Naive thymus-derived CD4-positive, alpha-beta T cell (primary cell): ENCODE results near the gene ATF6B. TPM values are rescaled to one million over a fixed set of nuclear protein-coding genes. Genes with fewer than 3 reads are reported as not detected.

Experiments
- ATAC-seq: fragments of 150-1000 bp; cut with Tn5 transposase; 2 replicates; pipeline ENCODE4 v1.10.0; 2021; ENCODE audit warnings: mild to moderate bottlenecking, moderate library complexity
- CTCF ChIA-PET: fragments of 350-600 bp; sonication (Branson Sonifier 250); formaldehyde crosslinking; loops from one replicate; lab custom pipeline; 2021; ENCODE audit warnings: antibody characterized with exemption; lab: Charles Lee
- POLR2A ChIA-PET: fragments of 350-600 bp; sonication (Branson Sonifier 250); formaldehyde crosslinking; loops from one replicate; lab custom pipeline; 2021; ENCODE audit warnings: antibody characterized with exemption, inconsistent platforms; lab: Charles Lee
- DNase-seq, 9 donors: peaks; one replicate each; pipeline versions ENCODE4 v3.0.0 to v3.0.0-alpha.2; 2020 to 2022; ENCODE audit warnings: mixed read lengths in 1 of 9
- H3K27ac ChIP-seq: one replicate; pipeline ENCODE4 v1.7.0; 2013; ENCODE audit warnings: mild to moderate bottlenecking, low read depth, low read length, moderate library complexity
- H3K27me3 ChIP-seq, 2 donors: one replicate each; pipeline ENCODE4 v1.7.0; 2013; ENCODE audit warnings: low read length in 2 of 2, mild to moderate bottlenecking in 2 of 2, moderate library complexity in 2 of 2; ENCODE audit not compliant: control insufficient read depth in 2 of 2, insufficient read depth in 2 of 2
- H3K36me3 ChIP-seq, 3 experiments: 1 replicate in 2 of 3; 2 replicates in 1 of 3; pipeline ENCODE4 v1.7.0; 2013; ENCODE audit warnings: low read length in 3 of 3, mild to moderate bottlenecking in 3 of 3, moderate library complexity in 1 of 3; ENCODE audit not compliant: insufficient read depth in 3 of 3, control insufficient read depth in 2 of 3
- H3K4me1 ChIP-seq, 2 donors: one replicate each; pipeline ENCODE4 v1.7.0; 2013; ENCODE audit warnings: low read length in 2 of 2, mild to moderate bottlenecking in 2 of 2, moderate library complexity in 1 of 2; ENCODE audit not compliant: control insufficient read depth in 2 of 2, insufficient read depth in 2 of 2
- H3K4me3 ChIP-seq: 2 replicates; pipeline ENCODE4 v1.7.0; 2013; ENCODE audit warnings: mild to moderate bottlenecking, low read length
- H3K9me3 ChIP-seq, 3 experiments: 1 replicate in 2 of 3; 2 replicates in 1 of 3; pipeline ENCODE4 v1.7.0; 2013; ENCODE audit warnings: low read length in 3 of 3; ENCODE audit not compliant: control insufficient read depth in 2 of 3
- H3K27ac Mint-ChIP-seq, 9 donors: one replicate each; pipeline ENCODE4 v1.8.0; 2020 to 2022; ENCODE audit warnings: mixed read lengths in 9 of 9, mild to moderate bottlenecking in 8 of 9, moderate library complexity in 5 of 9, inconsistent platforms in 2 of 9
- H3K27me3 Mint-ChIP-seq, 5 donors: one replicate each; pipeline ENCODE4 v1.8.0; 2021 to 2022; ENCODE audit warnings: mixed read lengths in 5 of 5, mild to moderate bottlenecking in 1 of 5
- H3K36me3 Mint-ChIP-seq, 5 donors: one replicate each; pipeline ENCODE4 v1.8.0; 2020 to 2022; ENCODE audit warnings: mixed read lengths in 5 of 5, mild to moderate bottlenecking in 3 of 5, inconsistent platforms in 1 of 5
- H3K4me1 Mint-ChIP-seq, 7 donors: one replicate each; pipeline ENCODE4 v1.8.0; 2020 to 2022; ENCODE audit warnings: mixed read lengths in 7 of 7, mild to moderate bottlenecking in 3 of 7, inconsistent platforms in 1 of 7
- H3K4me3 Mint-ChIP-seq, 10 donors: one replicate each; pipeline ENCODE4 v1.8.0; 2020 to 2022; ENCODE audit warnings: mild to moderate bottlenecking in 10 of 10, mixed read lengths in 10 of 10, moderate library complexity in 6 of 10, inconsistent platforms in 2 of 10
- H3K9me3 Mint-ChIP-seq, 11 donors: one replicate each; pipeline ENCODE4 v1.8.0; 2020 to 2022; ENCODE audit warnings: mixed read lengths in 11 of 11, mild to moderate bottlenecking in 4 of 11, inconsistent platforms in 1 of 11, moderate library complexity in 1 of 11
- intact Hi-C, 2 donors: fragments of 100-400 bp; cut with micrococcal nuclease; formaldehyde crosslinking; loops; one replicate each; pipeline ENCODE4 v1.15.1; 2023
- polyA plus RNA-seq, 2 donors: library from polyadenylated mRNA; unstranded; fragments of 300-500 nt; fragmentation: Illumina TruSeq; gene quantifications; one replicate each; pipeline ENCODE4 v1.2.3, GENCODE V29; 2021
- total RNA-seq, 6 experiments: library from RNA in 5 of 6; stranded (reverse) in 5 of 6; gene quantifications; 1 replicate in 5 of 6; 2 replicates in 1 of 6; pipeline ENCODE4 v1.2.3 and lab custom pipeline; 2021 to 2026

Gene ATF6B
- total and polyA plus RNA-seq, 7 experiments from 2014 or later, result 28.0 to 168 (median 138) TPM

- peaks cover 7 to 50% (median 22%) of the 10 kb centered on the region in 5 donors for H3K36me3 Mint-ChIP-seq
- DNase-seq, result no peak
- intact Hi-C loops, result no loop called here
Measured at GRCh38 chr6:32120573-32121059, 7.4 kb downstream of the ATF6B start.

GRCh38 chr6:32118782-32119628 is 9.0 kb downstream of the ATF6B start:
- Mint-ChIP-seq H3K4me3 (no peak overlapping the region), H3K27me3 (no peaks in the 10 kb centered on the region), H3K9me3 (no peaks in the 10 kb centered on the region), H3K4me1 (peaks cover 5 to 24% (median 18%) of the 10 kb centered on the region in 7 donors), H3K27ac (peak overlapping the region in 8 of 9 donors; percentile 10 to 81 (median 68)), H3K36me3 (peaks cover 3 to 49% (median 16%) of the 10 kb centered on the region in 5 donors)
- DNase-seq, result peak; percentile 50 to 73 (median 62)
- no peaks in the 10 kb centered on the region for H3K4me1 ChIP-seq
- H3K4me3 ChIP-seq, result no peak overlapping the region
- ChIA-PET POLR2A (interaction anchor here (0.9 to 1.4 kb wide), 5 partner anchors 8 to 77 kb away, joined by 3 to 6 read pairs (median 4); partner anchors contain the start of genes ATF6B, FKBPL and GPSM3), CTCF (interaction anchor here (0.9 to 1.8 kb wide), 10 partner anchors 8 to 295 kb away, joined by 3 to 15 read pairs (median 4); partner anchors contain the start of genes ATF6B, EGFL8 and GPSM3)
- no peak overlapping the region for H3K27ac ChIP-seq
- H3K36me3 ChIP-seq, result peaks cover 23 to 86% (median 29%) of the 10 kb centered on the region in 3 experiments
- peak; percentile 89 for ATAC-seq
- intact Hi-C loops, result loop anchor here (1.0 to 2.0 kb wide), 6 partner anchors 9 to 126 kb away; partner anchors contain the start of genes PPT2 (in 2 of the 2), ATF6B (in 1 of the 2) and PBX2 (in 1 of the 2)
- H3K27me3 ChIP-seq, result no peaks in the 10 kb centered on the region
- H3K9me3 ChIP-seq, result no peaks in the 10 kb centered on the region

More at GRCh38 chr6:32120573-32121059, 7.4 kb downstream of the ATF6B start:
- CTCF ChIA-PET, result interaction anchor here (0.7 kb wide), 1 partner anchor 125 kb away, joined by 4 read pairs; no protein-coding TSS in a partner anchor
- H3K9me3 Mint-ChIP-seq, result no peaks in the 10 kb centered on the region
- Histone ChIP-seq H3K27me3 (no peaks in the 10 kb centered on the region), H3K4me1 (no peaks in the 10 kb centered on the region), H3K9me3 (no peaks in the 10 kb centered on the region), H3K27ac (no peak overlapping the region), H3K4me3 (no peak overlapping the region), H3K36me3 (peaks cover 24 to 86% (median 29%) of the 10 kb centered on the region in 3 experiments)
- H3K27me3 Mint-ChIP-seq, result no peaks in the 10 kb centered on the region
- H3K27ac Mint-ChIP-seq, result peak overlapping the region in 2 of 9 donors; percentile 17 to 49
- POLR2A ChIA-PET, result no interaction called here
- H3K4me3 Mint-ChIP-seq, result no peak overlapping the region
- no peak for ATAC-seq
- peaks cover 13 to 27% (median 23%) of the 10 kb centered on the region in 7 donors for H3K4me1 Mint-ChIP-seq

DNA sequence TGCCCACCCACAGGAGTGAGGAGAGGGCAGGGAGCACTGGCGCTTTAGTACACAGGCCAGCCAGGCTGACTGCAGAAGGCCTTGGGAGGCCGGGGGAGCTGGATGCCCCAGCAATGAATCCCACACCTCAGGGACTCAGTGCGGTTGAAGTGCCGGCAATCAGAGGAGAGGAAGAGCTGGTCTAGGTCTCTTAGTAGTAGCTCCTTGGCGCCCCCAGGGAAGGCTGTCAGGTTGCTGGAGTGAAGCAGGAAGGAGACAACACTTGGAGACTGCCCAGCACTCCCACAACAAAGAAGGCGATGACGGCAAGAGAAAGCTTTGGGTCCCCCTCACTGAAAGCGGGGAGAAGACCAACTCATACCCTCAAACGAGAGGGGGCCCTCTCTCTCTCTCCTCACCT is 10.6 kb downstream of the ATF6B start:
- H3K4me1 Mint-ChIP-seq, result peaks cover 9 to 20% (median 13%) of the 10 kb centered on the region in 7 donors
- no peak overlapping the region for H3K27ac Mint-ChIP-seq
- H3K4me3 ChIP-seq, result no peak overlapping the region
- no peaks in the 10 kb centered on the region for H3K27me3 Mint-ChIP-seq
- ATAC-seq (no peak), DNase-seq (no peak)
- no peak overlapping the region for H3K27ac ChIP-seq
- ChIA-PET POLR2A (no interaction called here), CTCF (interaction anchor here (0.8 to 1.4 kb wide), 4 partner anchors 12 to 47 kb away, joined by 3 to 4 read pairs (median 3); partner anchors contain the start of gene EGFL8)
- H3K9me3 Mint-ChIP-seq, result no peaks in the 10 kb centered on the region
- no peaks in the 10 kb centered on the region for H3K27me3 ChIP-seq
- peaks cover 3 to 48% (median 16%) of the 10 kb centered on the region in 5 donors for H3K36me3 Mint-ChIP-seq
- peaks cover 23 to 74% (median 29%) of the 10 kb centered on the region in 3 experiments for H3K36me3 ChIP-seq
- intact Hi-C loops, result no loop called here
- no peak overlapping the region for H3K4me3 Mint-ChIP-seq
- H3K4me1 ChIP-seq, result no peaks in the 10 kb centered on the region
- no peaks in the 10 kb centered on the region for H3K9me3 ChIP-seq

DNA sequence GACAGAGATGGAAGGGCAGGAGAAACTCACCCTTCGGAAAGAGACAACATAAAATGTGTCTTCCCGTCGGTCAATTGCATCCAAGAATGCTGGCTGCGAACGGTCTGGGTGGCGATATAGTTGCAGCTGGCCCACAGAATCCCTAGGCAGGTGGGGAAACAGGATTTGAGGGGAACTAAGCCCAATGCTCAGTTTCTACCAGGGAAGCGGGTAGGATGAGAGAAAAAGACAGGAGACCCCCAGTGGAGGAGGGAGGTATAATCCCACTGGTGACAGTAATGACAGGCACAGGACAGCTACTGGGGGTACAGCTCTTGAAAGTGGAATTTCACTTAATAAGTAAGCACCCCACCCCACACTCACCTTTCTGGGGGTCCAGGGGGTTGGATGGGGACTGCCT is 11.4 kb downstream of the ATF6B start:
- H3K4me3 ChIP-seq, result no peak overlapping the region
- H3K27me3 ChIP-seq, result no peaks in the 10 kb centered on the region
- DNase-seq (no peak), ATAC-seq (no peak)
- H3K4me1 ChIP-seq, result no peaks in the 10 kb centered on the region
- H3K27ac Mint-ChIP-seq, result peak overlapping the region in 4 of 9 donors; percentile 23 to 67 (median 34)
- ChIA-PET CTCF (interaction anchor here (1.2 kb wide), 1 partner anchor 38 kb away, joined by 3 read pairs; no protein-coding TSS in a partner anchor), POLR2A (interaction anchor here (0.6 kb wide), 2 partner anchors 25 to 1996 kb away, joined by 4 to 10 read pairs; no protein-coding TSS in a partner anchor)
- H3K36me3 ChIP-seq, result peaks cover 18 to 66% (median 22%) of the 10 kb centered on the region in 3 experiments
- H3K27me3 Mint-ChIP-seq, result no peaks in the 10 kb centered on the region
- intact Hi-C loops, result no loop called here
- no peaks in the 10 kb centered on the region for H3K9me3 ChIP-seq
- peaks cover 9 to 23% (median 12%) of the 10 kb centered on the region in 7 donors for H3K4me1 Mint-ChIP-seq
- peaks cover 0 to 41% (median 9%) of the 10 kb centered on the region in 5 donors for H3K36me3 Mint-ChIP-seq
- no peak overlapping the region for H3K27ac ChIP-seq
- no peaks in the 10 kb centered on the region for H3K9me3 Mint-ChIP-seq
- H3K4me3 Mint-ChIP-seq, result no peak overlapping the region

DNA sequence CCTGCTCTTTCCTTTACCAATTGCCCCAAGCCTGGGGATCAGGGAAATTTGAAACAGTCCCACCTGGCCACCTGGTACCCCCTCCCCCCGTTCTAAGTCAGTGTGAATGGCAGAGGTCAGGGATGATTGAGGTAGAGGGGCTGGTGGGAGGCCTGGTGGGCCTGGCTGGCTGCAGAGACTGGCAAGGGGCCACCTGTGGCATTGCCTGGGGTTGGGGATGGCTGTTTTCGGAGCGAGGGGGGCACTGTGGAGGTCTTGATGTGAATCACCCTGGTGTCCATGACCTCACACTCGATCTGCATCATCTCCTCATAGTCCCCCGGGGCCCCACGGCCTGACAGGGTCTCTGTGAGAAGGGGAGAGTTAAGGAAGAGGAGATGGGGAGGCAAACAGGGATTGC is 12.4 kb downstream of the ATF6B start:
- no peak for DNase-seq
- ATAC-seq, result no peak
- Mint-ChIP-seq H3K36me3 (peaks cover 0 to 33% (median 4%) of the 10 kb centered on the region in 5 donors), H3K4me1 (peaks cover 9 to 21% (median 12%) of the 10 kb centered on the region in 7 donors), H3K9me3 (peaks cover 0 to 1% (median 0%) of the 10 kb centered on the region in 11 donors), H3K27me3 (no peaks in the 10 kb centered on the region), H3K4me3 (no peak overlapping the region), H3K27ac (peak overlapping the region in 2 of 9 donors; percentile 21 to 65)
- Histone ChIP-seq H3K27me3 (no peaks in the 10 kb centered on the region), H3K9me3 (no peaks in the 10 kb centered on the region), H3K4me3 (no peak overlapping the region), H3K36me3 (peaks cover 17 to 56% (median 18%) of the 10 kb centered on the region in 3 experiments), H3K4me1 (no peaks in the 10 kb centered on the region), H3K27ac (no peak overlapping the region)
- ChIA-PET POLR2A (no interaction called here), CTCF (no interaction called here)
- intact Hi-C loops, result no loop called here

- Histone ChIP-seq H3K9me3 (no peaks in the 10 kb centered on the region), H3K4me1 (no peaks in the 10 kb centered on the region), H3K36me3 (peaks cover 17 to 50% (median 17%) of the 10 kb centered on the region in 3 experiments), H3K27ac (no peak overlapping the region), H3K4me3 (no peak overlapping the region), H3K27me3 (no peaks in the 10 kb centered on the region)
- H3K27ac Mint-ChIP-seq, result peak overlapping the region in 4 of 9 donors; percentile 33 to 78 (median 60)
- H3K4me3 Mint-ChIP-seq, result no peak overlapping the region
- peaks cover 0 to 2% (median 0%) of the 10 kb centered on the region in 5 donors for H3K27me3 Mint-ChIP-seq
- DNase-seq (no peak), ATAC-seq (no peak)
- peaks cover 0 to 1% (median 0%) of the 10 kb centered on the region in 11 donors for H3K9me3 Mint-ChIP-seq
- CTCF ChIA-PET, result interaction anchor here (0.6 kb wide), 1 partner anchor 684 kb away, joined by 3 read pairs; no protein-coding TSS in a partner anchor
- H3K4me1 Mint-ChIP-seq, result peaks cover 9 to 24% (median 13%) of the 10 kb centered on the region in 7 donors
- POLR2A ChIA-PET, result no interaction called here
- peaks cover 0 to 30% (median 4%) of the 10 kb centered on the region in 5 donors for H3K36me3 Mint-ChIP-seq
- intact Hi-C loops, result no loop called here
Measured at GRCh38 chr6:32114796-32115195, 13.2 kb downstream of the ATF6B start.
